CD1c-positive myeloid dendritic cell (primary cell): Measurements from ENCODE around the gene ASTN2.

ENCODE experiments used
- DNase-seq: peaks from one replicate; pipeline ENCODE4 v3.0.0-alpha.2; 2016; ENCODE audit errors: extremely low spot score

Gene ASTN2

GRCh38 chr9:116668970-116669695 is 745.7 kb downstream of the ASTN2 start:
- DNase-seq: no peak

- no peak for DNase-seq
These were observed 751.3 kb downstream of the ASTN2 start for GRCh38 chr9:116663581-116663980.

GRCh38 chr9:116662646-116663310 is 752.1 kb downstream of the ASTN2 start:
- DNase-seq: no peak

- DNase-seq: peak; percentile 55
These were observed 753.6 kb downstream of the ASTN2 start for GRCh38 chr9:116661037-116661954.

GRCh38 chr9:116658265-116658664 is 756.6 kb downstream of the ASTN2 start:
- DNase-seq: no peak

GRCh38 chr9:116656977-116657376 is 757.9 kb downstream of the ASTN2 start:
- DNase-seq: no peak

GRCh38 chr9:116656501-116656971 is 758.3 kb downstream of the ASTN2 start:
- no peak for DNase-seq

GRCh38 chr9:116654059-116654355 is 760.9 kb downstream of the ASTN2 start:
- no peak for DNase-seq

- DNase-seq: no peak
These were observed 761.4 kb downstream of the ASTN2 start for GRCh38 chr9:116653348-116654058.

GRCh38 chr9:116647515-116647809 is 767.4 kb downstream of the ASTN2 start:
- no peak for DNase-seq

- DNase-seq: peak; percentile 6
These were observed 768.0 kb downstream of the ASTN2 start for GRCh38 chr9:116646661-116647514.

GRCh38 chr9:116644091-116644688 is 770.7 kb downstream of the ASTN2 start:
- DNase-seq: no peak

GRCh38 chr9:116643691-116644090 is 771.2 kb downstream of the ASTN2 start:
- no peak for DNase-seq

GRCh38 chr9:116641292-116642059 is 773.4 kb downstream of the ASTN2 start:
- no peak for DNase-seq

- DNase-seq: no peak
These were observed 775.6 kb downstream of the ASTN2 start for GRCh38 chr9:116639251-116639741.

- no peak for DNase-seq
These were observed 778.9 kb downstream of the ASTN2 start for GRCh38 chr9:116635908-116636307.

GRCh38 chr9:116632990-116633838 is 781.6 kb downstream of the ASTN2 start:
- DNase-seq: no peak

- DNase-seq: no peak
These were observed 785.2 kb downstream of the ASTN2 start for GRCh38 chr9:116629634-116630033.

- DNase-seq: no peak
These were observed 786.1 kb downstream of the ASTN2 start for GRCh38 chr9:116628716-116629115.
